Prostate gland (tissue), 2 donors: ENCODE measurements around the gene CAMK2D.

Source experiments
- CTCF ChIP-seq, 4 experiments: fragments of 200-600 bp in 2 of 4; fragments of 450-650 bp in 2 of 4; sonication (generic) in 2 of 4; IDR thresholded peaks; 1 replicate in 3 of 4; 2 replicates in 1 of 4; pipeline ENCODE4 v1.5.1; 2016 to 2019; ENCODE audit warnings: antibody characterized with exemption in 4 of 4, mild to moderate bottlenecking in 2 of 4, moderate library complexity in 2 of 4
- POLR2A ChIP-seq: fragments of 450-650 bp; IDR thresholded peaks from one replicate; pipeline ENCODE4 v1.6.1; 2016; ENCODE audit warnings: antibody characterized with exemption, mild to moderate bottlenecking
- POLR2AphosphoS5 ChIP-seq: sonication (generic); formaldehyde crosslinking; IDR thresholded peaks from one replicate; pipeline ENCODE4 v1.6.1; 2017; ENCODE audit warnings: antibody characterized with exemption

DNA sequence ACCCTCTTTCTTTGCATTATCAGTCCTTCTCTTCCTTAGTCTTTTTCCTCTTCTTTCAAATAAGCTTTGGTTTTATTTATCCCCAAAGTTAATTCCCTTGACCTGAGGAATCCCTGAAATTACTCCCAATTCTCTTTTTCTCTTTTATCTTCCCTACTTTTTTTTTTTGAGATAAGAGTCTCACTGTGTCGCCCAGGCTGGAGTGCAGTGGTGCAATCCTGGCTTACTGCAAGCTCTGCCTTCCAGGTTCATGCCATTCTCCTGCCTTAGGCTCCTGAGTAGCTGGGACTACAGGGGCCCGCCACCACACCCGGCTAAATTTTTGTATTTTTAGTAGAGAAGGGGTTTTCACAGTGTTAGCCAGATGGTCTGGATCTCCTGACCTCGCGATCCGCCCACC is 17.8 kb downstream of the CAMK2D start:
- TF ChIP-seq POLR2AphosphoS5 (no peak), POLR2A (no peak), CTCF (IDR thresholded peaks at IDR 0.05) (no peak)
